Measurements from ENCODE around the gene CACNA1E.

CACNA1E gene

DNA sequence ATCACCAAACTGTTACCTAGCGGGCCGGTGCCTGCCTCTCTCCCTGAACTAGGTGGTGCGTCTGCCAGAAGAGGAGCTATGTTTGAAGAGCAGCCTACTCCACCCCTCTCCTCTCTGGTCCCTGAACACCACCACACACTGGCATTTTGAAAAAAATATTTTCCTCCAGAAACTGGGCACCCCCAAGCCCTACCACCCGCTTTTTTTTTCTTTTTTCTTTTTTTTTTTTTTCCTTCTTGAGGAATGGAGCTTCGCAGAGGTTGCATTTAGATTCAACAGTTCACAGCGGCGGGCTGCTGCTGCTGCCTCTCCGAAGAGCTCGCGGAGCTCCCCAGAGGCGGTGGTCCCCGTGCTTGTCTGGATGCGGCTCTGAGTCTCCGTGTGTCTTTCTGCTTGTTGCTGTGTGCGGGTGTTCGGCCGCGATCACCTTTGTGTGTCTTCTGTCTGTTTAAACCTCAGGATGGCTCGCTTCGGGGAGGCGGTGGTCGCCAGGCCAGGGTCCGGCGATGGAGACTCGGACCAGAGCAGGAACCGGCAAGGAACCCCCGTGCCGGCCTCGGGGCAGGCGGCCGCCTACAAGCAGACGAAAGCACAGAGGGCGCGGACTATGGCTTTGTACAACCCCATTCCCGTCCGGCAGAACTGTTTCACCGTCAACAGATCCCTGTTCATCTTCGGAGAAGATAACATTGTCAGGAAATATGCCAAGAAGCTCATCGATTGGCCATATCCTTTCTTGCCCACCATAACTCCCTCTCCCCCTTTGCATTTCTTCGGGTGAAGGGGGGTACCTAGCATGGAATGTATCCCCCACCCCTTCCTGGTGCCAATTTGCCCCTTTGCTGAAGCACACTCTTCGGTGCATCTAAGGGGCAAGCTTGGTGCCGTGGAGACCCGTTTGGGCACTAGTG, at the start of gene CACNA1E:
Gene CACNA1E, plus strand, starts transcription at position 233 of the 911 bp plus-strand sequence. Its CDS starts 228 bp downstream, at position 461.
- DNase-seq (ENCODE audit: low read depth in 2 of 2, low spot score in 1 of 2): no peak

DNA sequence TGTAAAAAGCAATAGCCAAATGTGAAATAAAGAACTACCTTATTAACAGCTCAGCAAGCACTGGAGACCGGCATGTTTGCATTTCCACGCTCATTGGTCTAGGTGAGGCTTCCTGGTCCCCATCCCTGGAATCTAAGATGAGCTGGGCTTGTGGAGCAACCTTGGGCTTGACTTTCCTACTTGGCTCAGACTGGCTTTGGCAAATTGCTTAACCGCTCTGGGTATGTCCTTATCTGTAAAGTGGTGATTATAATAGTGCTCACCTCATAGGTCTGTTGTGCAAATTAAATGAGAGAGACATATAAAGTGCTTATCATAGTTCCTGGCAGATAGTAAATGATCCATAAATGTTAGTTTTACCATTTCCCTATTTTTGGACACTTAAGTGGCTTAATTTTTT, 49.4 kb upstream of the CACNA1E start:
- DNase-seq (ENCODE audit: low read depth in 2 of 2, low spot score in 1 of 2): no peak

DNA sequence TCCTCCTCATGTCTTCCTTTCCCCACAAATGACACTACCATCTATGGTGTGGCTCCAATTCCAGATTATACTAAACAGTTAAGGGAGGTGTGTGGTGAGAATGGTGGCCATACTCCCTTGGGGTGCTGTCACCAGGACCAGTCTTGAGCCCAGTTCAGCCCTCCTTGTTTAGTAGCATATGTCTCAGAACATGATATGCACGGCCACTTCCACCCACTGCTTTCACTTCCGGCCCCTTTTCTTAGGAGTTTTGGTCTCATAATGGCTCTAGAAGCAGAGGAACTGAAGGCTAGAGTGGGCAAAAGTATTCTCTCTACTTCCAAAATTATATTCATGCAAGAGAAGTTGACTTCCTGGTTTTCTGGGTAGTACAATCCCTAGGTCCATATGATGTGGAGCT, 45.3 kb upstream of the CACNA1E start:
- no peak for DNase-seq (ENCODE audit: low read depth in 2 of 2, low spot score in 1 of 2)

DNA sequence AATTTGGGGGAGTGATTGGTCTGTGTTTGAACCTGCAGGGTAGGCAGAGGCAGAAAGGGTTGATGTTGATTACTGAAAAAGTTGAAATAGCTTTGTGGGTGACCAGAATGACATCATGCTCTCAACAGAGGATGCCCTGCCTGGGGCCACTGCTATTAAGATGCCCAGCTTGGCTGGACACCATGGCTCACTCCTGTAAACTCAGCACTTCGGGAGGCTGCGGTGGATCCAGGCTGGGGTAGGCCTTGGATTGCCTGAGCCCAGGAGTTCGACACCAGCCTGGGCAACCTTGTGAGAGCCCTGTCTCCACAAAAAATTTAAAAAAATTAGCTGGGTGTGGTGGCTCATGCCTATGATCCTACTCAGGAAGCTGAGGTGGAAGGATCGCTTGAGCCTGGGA, 42.8 kb upstream of the CACNA1E start:
- no peak for DNase-seq (ENCODE audit: low read depth in 2 of 2, low spot score in 1 of 2)

DNA sequence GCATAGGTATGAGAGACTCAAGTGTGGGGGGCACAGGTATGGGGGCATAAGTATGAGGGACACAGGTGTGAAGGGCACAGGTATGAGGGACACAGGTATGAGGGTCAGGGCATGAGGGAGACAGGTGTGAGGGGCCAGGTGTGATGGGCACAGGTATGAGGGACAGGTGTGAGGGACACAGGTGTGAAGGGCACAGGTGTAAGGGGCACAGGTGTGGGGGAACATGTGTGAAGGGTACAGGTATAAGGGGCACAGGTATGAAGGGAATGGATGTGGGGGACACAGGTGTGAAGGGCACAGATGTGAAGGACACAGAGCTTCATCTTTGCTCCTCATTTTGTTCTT, 41.2 kb upstream of the CACNA1E start:
- DNase-seq (ENCODE audit: low read depth in 2 of 2, low spot score in 1 of 2): no peak

DNA sequence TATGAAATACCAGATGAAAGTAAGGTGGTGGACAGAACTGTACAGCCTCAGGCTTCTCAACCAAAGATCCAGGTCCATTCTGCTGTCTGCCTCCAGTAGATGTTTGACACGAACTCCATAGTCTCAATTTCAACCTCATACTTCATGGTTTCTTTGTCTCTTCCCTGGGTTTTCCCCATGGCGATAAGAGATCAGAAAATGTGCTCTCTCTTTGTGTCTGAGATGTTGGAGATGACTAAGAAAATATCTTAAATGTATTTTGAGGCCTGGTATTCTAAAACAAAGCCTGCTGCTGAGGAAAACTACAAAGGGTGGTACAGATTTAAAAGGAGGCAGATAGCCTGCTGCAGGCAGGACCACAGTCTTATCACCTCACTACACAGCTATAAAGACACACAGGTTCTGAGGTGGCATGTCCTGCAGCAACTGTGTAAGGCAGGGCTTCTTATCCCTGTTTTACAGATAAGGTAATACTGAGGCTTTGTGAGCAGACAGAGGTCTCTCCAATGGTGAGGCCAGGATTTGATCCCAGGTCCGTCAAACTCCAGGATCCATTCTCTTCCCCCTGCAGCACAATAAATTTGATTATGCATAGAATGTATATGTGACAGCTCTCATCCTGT, 40.0 kb upstream of the CACNA1E start:
- DNase-seq (ENCODE audit: low read depth in 2 of 2, low spot score in 1 of 2): no peak

DNA sequence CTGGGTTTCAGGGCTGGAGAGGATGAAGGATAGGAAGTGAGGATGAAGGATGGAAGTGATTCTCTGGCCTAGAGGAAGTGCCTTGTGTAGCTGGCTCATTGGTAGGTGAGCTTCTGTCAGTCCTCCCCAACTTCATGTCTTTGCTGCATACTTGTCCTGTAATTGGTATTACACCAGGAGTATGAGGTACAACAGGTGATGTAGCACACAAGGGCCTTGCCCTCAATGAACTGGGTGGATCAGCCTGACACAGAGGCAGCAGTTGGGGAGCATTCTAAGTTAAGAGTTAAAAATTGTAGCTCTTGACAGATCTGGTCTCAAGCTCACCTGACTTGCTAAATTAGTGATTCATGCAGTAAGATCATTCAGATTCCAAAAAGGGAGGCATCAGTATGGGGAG, 37.9 kb upstream of the CACNA1E start:
- DNase-seq (ENCODE audit: low read depth in 2 of 2, low spot score in 1 of 2): no peak

DNA sequence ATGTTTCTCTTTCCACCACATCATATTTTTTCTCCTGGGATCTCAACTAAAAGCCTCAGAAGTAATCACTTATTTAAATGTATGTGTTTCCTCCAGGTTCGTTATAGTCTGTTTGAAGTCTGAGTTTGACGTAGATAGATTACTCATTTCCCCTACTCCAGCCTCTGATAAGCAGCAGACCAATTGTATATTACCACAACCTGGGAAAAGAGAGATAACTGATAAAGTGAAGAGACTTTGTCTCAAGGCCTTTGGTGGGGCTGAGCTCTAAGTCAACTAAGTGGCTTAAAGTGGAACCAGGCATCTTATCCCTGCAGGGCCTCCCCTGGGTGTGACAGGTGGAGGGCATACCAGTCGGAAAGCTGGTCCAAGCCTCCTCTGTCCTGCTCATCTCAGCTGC, 34.9 kb upstream of the CACNA1E start:
- DNase-seq (ENCODE audit: low read depth in 2 of 2, low spot score in 1 of 2): no peak

DNA sequence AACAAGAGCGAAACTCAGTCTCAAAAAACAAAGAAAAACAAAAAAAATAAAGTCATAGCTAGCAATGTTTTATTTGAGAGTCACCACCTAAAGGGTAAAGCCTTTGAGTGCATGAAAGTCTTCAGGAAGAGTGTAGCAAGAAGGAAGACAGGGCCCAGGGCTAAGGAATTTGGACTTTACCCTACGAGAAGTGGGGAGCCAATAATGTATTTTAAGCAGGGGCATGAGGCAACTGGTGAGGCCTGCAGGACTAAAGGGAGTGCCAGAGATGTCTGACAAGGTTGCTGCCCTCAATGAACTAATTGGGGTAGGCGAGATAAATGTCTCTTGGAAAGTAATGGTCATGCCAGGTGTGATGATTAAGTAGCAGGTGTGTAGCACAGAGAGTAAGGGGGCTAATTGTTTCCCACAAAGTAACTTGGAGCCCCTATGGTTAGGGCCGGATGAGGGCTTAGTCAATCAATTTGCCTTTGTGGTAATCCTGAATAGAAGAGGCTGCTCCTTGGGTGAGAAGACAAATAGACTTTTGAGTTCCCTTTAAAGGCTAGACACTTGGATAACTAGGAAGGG, 31.6 kb upstream of the CACNA1E start:
- DNase-seq (ENCODE audit: low read depth in 2 of 2, low spot score in 1 of 2): no peak

DNA sequence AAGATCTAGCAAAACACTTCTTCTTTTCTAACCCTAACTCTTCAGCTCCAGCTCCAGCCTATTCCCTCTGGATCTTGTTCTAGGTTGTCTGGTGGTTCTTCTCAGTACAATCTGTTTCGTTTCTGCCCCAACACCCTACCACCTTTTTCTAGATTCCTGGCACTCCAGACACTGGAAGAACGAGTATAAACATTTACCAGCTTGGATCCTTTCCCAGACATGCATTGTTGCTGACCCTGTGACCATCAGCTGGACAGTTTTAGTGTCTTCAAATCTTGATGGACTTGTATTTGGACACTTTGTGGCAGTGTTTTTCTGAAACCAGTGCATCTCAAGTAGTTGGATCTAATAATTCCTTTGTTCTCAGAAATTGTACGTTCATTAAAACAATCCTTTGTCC, 30.6 kb upstream of the CACNA1E start:
- no peak for DNase-seq (ENCODE audit: low read depth in 2 of 2, low spot score in 1 of 2)

DNA sequence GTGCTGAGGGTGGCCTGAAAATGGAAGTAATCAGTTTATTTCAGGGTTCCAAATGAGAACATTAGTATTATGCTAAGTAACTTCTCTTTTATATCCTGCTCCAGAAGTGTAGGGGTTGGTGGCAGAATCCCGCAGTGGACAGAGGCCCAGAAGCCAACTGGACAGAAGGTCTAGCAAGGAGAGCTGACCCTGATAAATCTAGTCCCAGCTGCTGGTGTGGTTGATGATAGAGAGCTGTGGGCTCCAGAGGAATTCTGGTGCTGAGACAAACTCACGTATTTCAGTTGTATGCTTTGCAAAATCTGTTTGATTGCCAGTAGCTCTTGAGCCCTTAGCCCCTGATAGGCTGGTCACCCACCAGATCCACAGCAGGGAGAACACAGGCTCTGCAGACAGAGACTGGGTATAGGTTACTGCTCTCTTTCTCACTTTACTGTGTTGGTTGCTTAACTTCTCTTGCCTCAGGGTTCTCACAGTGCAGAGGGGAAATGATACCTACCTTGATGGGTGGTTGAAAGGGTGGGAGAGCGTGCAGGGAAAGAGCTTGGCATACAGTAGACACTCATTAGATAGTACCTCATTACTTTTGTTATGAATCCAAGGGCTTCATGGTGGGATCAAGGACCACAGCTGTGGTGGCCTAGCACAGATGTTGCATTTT, 29.6 kb upstream of the CACNA1E start:
- DNase-seq (ENCODE audit: low read depth in 2 of 2, low spot score in 1 of 2): no peak

DNA sequence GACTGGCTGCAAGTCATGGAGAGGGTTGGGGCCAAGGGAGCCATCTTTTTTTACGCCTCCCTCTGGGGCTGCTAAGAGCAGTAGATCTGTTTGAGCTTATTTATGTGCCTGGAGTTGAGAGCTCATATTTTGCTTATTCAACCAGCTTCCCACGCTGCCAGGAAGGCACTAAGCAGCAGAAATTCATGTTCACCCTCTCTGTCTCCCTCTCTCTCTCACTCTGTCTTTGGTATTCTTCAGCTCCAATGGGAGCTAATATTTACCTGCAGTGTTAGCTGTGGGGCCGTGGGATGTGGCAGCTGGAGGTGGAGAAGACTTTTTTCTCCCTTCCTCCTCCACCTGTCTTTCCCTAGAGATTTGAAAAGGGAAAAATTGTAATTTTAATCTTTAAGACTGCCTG, 26.8 kb upstream of the CACNA1E start:
- DNase-seq (ENCODE audit: low read depth in 2 of 2, low spot score in 1 of 2): no peak

DNA sequence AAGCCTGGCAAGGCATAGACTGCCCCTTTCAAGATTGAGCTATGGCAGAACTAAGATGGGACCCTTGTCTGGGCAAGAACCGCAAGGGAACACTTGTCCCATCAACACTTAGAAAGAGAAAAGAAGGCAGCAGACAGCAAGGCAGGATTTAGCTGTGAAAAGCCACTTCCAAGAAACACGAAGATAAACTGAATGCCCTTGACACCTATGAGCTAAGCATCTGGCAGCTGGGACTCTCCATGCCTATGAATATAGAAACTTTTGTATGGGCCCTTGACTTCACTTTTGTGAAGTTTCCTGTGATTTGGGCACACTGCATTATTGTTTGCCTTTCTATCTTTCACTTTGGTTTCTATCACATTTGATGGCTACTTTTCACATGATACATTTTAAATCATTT, 24.9 kb upstream of the CACNA1E start:
- DNase-seq (ENCODE audit: low read depth in 2 of 2, low spot score in 1 of 2): no peak

DNA sequence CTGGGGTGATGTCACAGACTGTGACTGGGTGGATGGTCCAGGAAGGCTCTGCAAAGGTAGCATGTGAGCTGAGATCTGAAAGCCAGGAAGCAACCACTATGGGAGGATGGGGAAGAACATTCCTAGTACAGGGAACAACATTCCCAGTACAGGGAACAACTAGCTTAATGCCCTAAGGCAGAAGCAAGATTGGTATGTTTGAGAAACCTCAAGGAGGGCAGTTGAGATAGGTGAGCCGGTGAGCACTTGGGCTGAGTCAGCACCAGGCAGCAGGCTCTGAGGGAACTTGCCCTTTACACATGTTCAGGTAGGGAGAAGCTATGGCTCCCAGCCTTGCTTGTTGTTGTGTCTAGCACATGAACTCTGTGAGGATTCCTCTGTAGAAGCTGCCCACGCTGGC, 24.2 kb upstream of the CACNA1E start:
- DNase-seq (ENCODE audit: low read depth in 2 of 2, low spot score in 1 of 2): no peak

DNA sequence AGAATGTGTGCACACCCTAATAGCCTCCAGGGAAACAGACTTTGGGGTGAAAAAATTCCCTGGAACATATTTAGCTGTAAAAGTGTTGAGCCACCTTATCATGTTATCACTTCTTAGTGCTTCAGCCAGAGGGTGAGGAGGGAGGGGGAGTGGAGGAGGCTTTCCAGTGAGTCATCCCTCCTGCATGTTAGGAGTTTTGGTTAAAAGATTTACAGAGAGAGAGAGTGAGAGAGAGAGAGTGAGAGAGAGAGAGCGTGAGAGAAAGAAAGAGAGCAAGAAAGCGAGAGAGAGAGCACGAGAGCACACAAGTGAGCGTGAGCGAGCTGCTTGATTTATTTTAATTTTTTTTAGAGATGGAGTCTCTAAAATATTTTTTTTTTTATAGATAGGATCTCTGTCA, 13.5 kb upstream of the CACNA1E start:
- no peak for DNase-seq (ENCODE audit: low read depth in 2 of 2, low spot score in 1 of 2)

DNA sequence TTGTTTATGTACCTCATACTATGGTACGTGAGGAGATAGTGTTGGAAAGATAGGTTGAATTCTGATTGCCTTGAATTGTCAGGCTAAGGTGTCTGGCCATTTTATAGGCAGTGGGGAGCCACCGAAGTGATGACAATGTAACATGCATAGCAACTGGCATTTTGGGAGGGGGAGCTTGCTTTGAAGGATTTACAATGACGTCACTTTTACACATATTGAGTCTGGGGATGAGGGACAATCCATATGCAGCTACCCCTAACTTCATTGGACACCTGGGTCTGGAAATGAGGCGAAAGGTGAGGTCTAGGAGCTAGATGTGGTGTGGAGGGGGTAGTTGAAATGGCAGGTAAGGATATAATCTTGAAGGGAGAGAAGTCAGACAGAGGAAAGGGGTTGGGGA, 7.7 kb upstream of the CACNA1E start:
- no peak for DNase-seq (ENCODE audit: low read depth in 2 of 2, low spot score in 1 of 2)

DNA sequence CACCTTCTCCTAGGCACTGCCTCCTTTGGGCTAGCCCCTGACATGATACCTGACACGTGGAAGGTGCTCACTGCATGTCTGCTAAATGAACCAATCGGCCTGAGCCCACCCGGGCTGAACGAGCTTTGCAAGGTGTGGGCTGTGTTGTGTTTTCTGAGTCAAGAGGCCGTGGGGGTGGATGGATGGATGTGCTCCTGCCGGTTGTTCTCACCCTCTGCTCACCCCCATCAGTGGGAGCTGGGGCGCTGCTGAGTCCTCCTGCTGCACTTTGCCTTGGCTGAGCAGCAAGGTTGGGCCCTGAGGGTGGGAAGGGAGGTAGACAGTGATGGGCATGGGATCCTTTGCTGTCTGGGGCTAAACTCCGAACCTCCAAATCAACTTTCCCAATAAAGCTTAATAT, 6.7 kb upstream of the CACNA1E start:
- no peak for DNase-seq (ENCODE audit: low read depth in 2 of 2, low spot score in 1 of 2)

DNA sequence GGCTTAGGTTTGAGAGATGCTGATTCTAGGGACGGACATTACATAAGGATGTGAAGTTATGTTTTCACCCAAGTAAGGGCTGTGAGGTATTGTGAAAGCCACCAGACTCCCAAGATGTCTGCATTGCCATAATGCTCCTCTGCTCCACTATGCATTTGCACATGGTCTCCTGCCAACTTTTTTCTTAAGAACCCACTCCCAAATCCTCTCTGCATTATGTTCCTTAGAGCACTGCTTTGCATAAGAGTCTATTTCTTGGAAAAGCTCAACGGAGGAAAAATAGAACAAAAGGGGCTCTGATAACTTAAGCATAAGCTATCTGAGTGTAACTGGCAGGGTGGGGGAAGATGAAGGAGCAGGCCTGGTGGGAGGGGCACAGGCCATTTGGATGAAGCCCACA, 5.0 kb upstream of the CACNA1E start:
- DNase-seq (ENCODE audit: low read depth in 2 of 2, low spot score in 1 of 2): no peak

DNA sequence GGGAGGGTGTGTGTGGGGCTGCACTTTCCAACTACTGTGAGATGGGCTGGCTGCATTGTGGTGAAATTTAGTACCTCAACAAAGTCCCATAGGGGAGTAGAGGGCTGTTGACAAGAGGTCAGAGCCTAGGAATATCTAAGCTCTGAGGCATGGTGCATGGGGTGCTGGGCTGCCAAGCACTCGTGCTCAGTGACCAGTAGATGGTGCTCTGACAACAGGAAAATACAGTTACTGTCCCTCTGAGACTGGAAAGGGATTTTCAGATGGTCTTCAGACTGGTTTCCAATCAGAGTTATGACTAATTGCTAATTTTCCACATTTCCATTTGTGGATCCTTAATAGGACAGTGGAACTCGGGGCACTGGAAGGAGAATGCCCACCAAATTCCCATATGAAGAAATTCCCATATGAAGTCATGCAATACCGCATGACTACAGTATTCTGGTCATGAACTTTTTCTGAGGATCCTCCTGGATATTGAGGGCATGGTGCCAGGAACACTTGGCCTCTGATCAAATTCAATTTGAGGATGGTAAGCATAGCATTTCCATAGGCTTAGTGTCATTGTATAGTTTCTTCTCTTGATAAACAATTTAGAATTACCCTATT, 4.1 kb upstream of the CACNA1E start:
- DNase-seq (ENCODE audit: low read depth in 2 of 2, low spot score in 1 of 2): no peak

DNA sequence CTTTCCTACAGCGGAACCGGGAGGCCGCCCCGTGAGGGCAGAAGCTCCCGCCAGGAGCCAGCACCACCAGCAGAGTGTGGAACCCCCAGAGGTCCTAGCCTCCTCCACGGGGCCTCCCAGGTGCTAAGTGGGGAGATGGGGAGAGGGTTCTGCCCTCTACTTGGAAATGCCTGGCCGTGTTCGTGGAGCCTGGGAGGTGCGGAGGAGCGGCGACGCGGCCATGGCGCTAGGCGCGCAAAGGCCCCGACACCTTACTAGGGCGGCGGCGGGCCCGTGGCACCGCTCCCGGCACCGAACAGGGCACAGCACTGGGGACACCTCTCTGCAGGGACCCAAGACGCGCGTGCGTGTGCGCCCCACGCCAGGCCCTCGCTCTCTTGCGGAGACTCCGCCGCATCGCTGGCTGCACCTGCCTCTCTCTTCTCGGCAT, 1.3 kb upstream of the CACNA1E start:
- DNase-seq (ENCODE audit: low read depth in 2 of 2, low spot score in 1 of 2): no peak

DNA sequence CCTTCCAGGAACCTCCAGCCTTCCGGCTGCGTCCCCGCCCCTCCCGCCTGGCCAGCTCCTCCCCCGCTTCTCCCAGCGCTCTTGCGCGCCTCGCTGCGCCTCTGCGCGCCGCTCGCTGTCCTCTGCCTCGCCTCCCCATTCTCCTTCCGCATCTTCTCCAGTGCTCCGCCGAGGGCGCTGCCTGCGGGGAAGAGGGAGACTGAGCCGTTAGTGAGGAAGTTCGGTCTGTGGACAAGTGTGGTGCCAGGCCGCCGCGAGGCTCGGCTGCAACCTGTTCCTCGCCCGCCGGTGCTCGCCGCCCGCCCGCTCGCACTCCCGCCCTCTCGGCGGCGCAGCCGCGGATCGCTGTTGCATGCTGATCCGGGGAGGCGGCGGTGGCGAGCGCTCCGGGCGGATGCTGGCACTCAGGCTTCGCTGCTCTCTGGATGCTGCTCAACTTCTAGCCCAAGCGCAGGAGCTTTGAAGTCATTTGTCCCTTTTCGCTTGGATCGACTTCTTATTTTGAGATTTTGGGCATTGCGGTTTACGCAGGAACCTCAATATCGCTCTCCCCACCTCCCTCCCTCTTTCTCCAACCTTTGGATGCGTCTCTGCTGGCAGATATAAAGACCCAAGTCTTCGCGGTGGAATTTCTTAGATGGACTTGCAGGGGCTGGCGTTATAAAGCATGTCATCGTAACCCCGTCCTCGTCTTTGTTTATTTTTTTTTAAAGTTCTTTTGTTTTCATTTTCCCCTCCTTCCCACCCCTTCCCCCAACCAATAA, 614 bp upstream of the CACNA1E start:
- DNase-seq (ENCODE audit: low read depth in 2 of 2, low spot score in 1 of 2): no peak

Data from stimulated activated CD8-positive, alpha-beta memory T cell treated with anti-CD3 and anti-CD28 coated beads, Interleukin-4, amount 100 ng/mL, for 1 hour (primary cell).